Measurements from ENCODE around the gene TGM3. TPM values are rescaled to one million over a fixed set of nuclear protein-coding genes. Genes with fewer than 3 reads are reported as not detected.

The TGM3 gene
- total RNA-seq, 1 experiment from 2014 or later: 0.11 TPM

DNA sequence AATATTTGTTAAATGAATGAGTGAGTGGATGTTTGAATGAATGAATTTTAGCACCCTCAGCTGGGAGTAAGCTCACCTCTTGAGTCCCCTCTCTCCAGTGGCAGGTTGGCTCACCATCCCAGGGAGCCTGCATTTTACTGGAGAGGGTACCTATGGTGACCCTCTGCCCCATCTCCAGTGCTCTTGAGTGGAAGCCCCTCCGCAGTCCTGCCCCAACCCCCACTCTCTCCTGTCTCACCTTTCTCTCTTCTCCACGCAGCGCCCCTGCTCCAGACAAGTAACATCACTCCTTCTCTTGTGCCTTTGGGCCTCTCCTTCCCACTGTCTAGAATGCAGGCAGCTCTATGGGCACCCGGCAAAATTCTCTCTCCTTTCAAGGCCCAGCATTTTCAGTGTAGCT lies 11.3 kb downstream of the TGM3 start (continued):
- TF ChIP-seq, protein P1, sequence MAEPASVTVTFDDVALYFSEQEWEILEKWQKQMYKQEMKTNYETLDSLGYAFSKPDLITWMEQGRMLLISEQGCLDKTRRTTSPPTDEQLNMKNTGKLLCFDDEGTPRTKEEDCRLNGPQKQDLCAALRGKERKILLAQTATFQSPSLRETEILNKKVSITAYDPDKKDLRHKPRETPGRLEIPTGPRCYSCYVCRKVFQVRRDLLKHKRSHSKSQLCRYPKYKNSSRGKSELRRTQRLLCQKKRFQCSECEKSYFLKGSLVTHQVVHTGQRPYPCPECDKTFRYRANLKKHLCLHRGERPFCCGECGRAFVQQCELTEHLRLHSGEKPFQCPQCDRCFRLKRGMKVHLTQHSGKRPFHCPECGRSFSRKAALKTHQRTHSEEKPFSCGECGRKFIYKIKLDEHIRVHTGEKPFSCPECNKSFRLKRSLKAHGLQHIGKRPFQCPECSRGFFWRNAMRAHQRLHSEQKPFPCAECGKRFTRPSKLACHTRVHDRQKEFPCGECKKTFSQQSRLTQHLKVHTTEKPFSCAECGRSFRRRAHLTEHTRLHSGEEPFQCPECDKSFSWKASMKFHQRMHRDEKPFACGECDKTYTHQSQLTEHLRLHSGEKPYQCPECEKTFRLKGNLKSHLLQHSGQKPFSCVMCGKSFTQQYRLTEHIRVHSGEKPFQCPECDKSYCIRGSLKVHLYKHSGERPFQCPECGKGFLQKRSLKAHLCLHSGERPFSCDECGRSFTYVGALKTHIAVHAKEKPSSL (CRISPR knock-in tag; conservative IDR thresholded peaks at IDR 0.05): no peak
- TF ChIP-seq, protein P2, sequence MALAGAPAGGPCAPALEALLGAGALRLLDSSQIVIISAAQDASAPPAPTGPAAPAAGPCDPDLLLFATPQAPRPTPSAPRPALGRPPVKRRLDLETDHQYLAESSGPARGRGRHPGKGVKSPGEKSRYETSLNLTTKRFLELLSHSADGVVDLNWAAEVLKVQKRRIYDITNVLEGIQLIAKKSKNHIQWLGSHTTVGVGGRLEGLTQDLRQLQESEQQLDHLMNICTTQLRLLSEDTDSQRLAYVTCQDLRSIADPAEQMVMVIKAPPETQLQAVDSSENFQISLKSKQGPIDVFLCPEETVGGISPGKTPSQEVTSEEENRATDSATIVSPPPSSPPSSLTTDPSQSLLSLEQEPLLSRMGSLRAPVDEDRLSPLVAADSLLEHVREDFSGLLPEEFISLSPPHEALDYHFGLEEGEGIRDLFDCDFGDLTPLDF (CRISPR knock-in tag; IDR thresholded peaks at IDR 0.05): no peak
- TF ChIP-seq GTF2I (CRISPR knock-in tag; conservative IDR thresholded peaks at IDR 0.05): no peak
- TF ChIP-seq, protein P3, sequence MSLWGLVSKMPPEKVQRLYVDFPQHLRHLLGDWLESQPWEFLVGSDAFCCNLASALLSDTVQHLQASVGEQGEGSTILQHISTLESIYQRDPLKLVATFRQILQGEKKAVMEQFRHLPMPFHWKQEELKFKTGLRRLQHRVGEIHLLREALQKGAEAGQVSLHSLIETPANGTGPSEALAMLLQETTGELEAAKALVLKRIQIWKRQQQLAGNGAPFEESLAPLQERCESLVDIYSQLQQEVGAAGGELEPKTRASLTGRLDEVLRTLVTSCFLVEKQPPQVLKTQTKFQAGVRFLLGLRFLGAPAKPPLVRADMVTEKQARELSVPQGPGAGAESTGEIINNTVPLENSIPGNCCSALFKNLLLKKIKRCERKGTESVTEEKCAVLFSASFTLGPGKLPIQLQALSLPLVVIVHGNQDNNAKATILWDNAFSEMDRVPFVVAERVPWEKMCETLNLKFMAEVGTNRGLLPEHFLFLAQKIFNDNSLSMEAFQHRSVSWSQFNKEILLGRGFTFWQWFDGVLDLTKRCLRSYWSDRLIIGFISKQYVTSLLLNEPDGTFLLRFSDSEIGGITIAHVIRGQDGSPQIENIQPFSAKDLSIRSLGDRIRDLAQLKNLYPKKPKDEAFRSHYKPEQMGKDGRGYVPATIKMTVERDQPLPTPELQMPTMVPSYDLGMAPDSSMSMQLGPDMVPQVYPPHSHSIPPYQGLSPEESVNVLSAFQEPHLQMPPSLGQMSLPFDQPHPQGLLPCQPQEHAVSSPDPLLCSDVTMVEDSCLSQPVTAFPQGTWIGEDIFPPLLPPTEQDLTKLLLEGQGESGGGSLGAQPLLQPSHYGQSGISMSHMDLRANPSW (CRISPR knock-in tag; conservative IDR thresholded peaks at IDR 0.05; ENCODE audit: low read depth): no peak
- TF ChIP-seq HMGA2 (CRISPR knock-in tag; IDR thresholded peaks at IDR 0.05): no peak
- TF ChIP-seq ESRRA (CRISPR knock-in tag; IDR thresholded peaks at IDR 0.05; ENCODE audit: borderline replicate concordance): no peak
- TF ChIP-seq ZNF219 (CRISPR knock-in tag; IDR thresholded peaks at IDR 0.05; ENCODE audit: borderline replicate concordance): no peak

DNA sequence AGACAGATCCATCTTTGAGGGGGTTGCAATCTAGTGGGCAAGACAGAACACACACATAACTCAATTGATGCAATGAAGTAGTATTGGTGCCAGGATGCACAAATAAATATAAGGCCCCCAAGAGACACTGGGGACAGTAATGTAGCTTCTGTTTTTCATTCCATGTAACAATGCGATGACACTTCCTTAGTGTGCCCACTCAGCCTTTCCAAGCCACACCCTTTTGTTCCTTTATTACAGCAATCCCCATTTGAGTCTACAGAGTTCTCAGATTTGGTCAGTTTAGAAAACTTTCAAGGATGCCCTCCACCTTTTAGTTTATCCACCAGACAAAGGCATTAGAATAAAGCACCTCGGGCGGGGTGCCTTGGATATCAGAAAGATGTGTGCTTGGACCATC lies 15.5 kb downstream of the TGM3 start:
- Mint-ChIP-seq H3K36me3 (no peaks in the 10 kb centered on the region), H3K9me3 (no peaks in the 10 kb centered on the region), H3K4me1 (no peaks in the 10 kb centered on the region), H3K27ac (no peak overlapping the region), H3K27me3 (ENCODE audit: low read depth) (no peaks in the 10 kb centered on the region; the same call in 1 of the 2 replicates), H3K4me3 (no peak overlapping the region)
- no peak for DNase-seq (ENCODE audit: low spot score)
- ChIA-PET CTCF (no interaction called here), POLR2A (no interaction called here)
- TF ChIP-seq ZNF232 (CRISPR knock-in tag; IDR thresholded peaks at IDR 0.05): no peak
- TF ChIP-seq GABPB1 (CRISPR knock-in tag; IDR thresholded peaks at IDR 0.05): no peak
- TF ChIP-seq FOXP1 (CRISPR knock-in tag; IDR thresholded peaks at IDR 0.05; ENCODE audit: borderline replicate concordance): no peak
- TF ChIP-seq GTF2I (CRISPR knock-in tag; conservative IDR thresholded peaks at IDR 0.05): no peak
- no peak for TF ChIP-seq ATF1 (CRISPR knock-in tag; IDR thresholded peaks at IDR 0.05)
- TF ChIP-seq TEAD4 (CRISPR knock-in tag; IDR thresholded peaks at IDR 0.05): no peak
- TF ChIP-seq, protein P4, sequence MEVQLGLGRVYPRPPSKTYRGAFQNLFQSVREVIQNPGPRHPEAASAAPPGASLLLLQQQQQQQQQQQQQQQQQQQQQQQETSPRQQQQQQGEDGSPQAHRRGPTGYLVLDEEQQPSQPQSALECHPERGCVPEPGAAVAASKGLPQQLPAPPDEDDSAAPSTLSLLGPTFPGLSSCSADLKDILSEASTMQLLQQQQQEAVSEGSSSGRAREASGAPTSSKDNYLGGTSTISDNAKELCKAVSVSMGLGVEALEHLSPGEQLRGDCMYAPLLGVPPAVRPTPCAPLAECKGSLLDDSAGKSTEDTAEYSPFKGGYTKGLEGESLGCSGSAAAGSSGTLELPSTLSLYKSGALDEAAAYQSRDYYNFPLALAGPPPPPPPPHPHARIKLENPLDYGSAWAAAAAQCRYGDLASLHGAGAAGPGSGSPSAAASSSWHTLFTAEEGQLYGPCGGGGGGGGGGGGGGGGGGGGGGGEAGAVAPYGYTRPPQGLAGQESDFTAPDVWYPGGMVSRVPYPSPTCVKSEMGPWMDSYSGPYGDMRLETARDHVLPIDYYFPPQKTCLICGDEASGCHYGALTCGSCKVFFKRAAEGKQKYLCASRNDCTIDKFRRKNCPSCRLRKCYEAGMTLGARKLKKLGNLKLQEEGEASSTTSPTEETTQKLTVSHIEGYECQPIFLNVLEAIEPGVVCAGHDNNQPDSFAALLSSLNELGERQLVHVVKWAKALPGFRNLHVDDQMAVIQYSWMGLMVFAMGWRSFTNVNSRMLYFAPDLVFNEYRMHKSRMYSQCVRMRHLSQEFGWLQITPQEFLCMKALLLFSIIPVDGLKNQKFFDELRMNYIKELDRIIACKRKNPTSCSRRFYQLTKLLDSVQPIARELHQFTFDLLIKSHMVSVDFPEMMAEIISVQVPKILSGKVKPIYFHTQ (CRISPR knock-in tag; IDR thresholded peaks at IDR 0.05): no peak
- TF ChIP-seq, protein P5, sequence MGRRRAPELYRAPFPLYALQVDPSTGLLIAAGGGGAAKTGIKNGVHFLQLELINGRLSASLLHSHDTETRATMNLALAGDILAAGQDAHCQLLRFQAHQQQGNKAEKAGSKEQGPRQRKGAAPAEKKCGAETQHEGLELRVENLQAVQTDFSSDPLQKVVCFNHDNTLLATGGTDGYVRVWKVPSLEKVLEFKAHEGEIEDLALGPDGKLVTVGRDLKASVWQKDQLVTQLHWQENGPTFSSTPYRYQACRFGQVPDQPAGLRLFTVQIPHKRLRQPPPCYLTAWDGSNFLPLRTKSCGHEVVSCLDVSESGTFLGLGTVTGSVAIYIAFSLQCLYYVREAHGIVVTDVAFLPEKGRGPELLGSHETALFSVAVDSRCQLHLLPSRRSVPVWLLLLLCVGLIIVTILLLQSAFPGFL (CRISPR knock-in tag; IDR thresholded peaks at IDR 0.05; ENCODE audit: borderline replicate concordance): no peak
- no peak for TF ChIP-seq NFATC4 (CRISPR knock-in tag; IDR thresholded peaks at IDR 0.05)
- no peak for TF ChIP-seq IRF2 (CRISPR knock-in tag; IDR thresholded peaks at IDR 0.05; ENCODE audit: borderline replicate concordance, low read depth)
- no peak for TF ChIP-seq MXD4 (CRISPR knock-in tag; IDR thresholded peaks at IDR 0.05; ENCODE audit: borderline replicate concordance)
- TF ChIP-seq ELF4 (CRISPR knock-in tag; IDR thresholded peaks at IDR 0.05; ENCODE audit: low read depth): no peak
- TF ChIP-seq CREB1 (CRISPR knock-in tag; IDR thresholded peaks at IDR 0.05): no peak
- ATAC-seq: no peak
